HFF-Myc (cell line): ENCODE data around the gene LHX3.

Experiments
- DNase-seq: peaks from one replicate; pipeline ENCODE4 v3.0.0-alpha.2; 2011; ENCODE audit warnings: low read depth; ENCODE audit errors: extremely low read depth
- H3K4me3 ChIP-seq: replicated peaks from 2 replicates; pipeline ENCODE4 v1.5.1; 2011; ENCODE audit warnings: low read depth, mild to moderate bottlenecking, control low read depth, low read length
- TF ChIP-seq, protein P1 (sequence below): IDR thresholded peaks from 2 replicates; pipeline ENCODE4 v1.5.1; 2012; ENCODE audit warnings: mild to moderate bottlenecking, low read depth, low read length, control low read depth; ENCODE audit errors: missing control alignments

Gene LHX3

DNA sequence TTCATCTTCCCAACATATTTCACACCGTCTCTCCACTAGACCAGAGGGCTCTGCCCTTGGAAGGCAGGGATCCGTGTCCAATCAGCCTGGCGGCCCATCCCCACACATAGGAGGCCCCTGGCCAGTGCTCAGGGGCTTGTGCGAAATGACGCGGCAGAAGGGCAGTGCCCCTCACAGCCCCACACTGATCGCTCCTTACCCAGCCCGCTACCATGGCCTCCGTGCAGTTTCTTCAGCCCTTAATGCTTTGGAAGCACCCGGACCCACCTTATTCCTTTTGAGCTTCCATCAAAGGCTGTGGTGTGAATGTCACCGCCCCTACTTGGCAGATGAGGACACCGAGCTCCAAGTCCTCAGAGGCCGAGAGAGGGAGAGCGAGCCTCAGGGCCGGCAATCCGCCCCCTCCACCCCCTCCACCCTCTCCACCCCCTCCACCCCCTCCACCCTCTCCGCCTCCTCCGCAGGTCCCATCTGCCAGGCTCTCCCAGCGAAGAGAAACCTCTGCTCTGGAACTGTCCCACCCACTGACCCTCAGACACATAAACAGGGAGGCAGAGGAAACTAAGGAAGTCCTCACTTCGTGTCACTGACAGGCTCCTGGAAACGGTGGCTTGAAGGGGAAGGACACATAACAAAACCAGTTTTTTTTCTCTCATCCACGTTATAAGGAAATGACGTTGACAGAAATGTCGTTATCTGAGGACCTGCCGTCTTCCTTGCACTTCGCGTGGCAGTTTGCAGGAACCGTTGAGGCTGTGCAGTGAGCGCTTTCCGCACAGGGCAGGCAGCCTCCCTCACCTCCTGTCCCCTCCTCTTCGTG, 26.8 kb upstream of the LHX3 start:
- H3K4me3 ChIP-seq, result no peak overlapping the region
- TF ChIP-seq, protein P1, sequence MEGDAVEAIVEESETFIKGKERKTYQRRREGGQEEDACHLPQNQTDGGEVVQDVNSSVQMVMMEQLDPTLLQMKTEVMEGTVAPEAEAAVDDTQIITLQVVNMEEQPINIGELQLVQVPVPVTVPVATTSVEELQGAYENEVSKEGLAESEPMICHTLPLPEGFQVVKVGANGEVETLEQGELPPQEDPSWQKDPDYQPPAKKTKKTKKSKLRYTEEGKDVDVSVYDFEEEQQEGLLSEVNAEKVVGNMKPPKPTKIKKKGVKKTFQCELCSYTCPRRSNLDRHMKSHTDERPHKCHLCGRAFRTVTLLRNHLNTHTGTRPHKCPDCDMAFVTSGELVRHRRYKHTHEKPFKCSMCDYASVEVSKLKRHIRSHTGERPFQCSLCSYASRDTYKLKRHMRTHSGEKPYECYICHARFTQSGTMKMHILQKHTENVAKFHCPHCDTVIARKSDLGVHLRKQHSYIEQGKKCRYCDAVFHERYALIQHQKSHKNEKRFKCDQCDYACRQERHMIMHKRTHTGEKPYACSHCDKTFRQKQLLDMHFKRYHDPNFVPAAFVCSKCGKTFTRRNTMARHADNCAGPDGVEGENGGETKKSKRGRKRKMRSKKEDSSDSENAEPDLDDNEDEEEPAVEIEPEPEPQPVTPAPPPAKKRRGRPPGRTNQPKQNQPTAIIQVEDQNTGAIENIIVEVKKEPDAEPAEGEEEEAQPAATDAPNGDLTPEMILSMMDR, result no peak
- no peak for DNase-seq

DNA sequence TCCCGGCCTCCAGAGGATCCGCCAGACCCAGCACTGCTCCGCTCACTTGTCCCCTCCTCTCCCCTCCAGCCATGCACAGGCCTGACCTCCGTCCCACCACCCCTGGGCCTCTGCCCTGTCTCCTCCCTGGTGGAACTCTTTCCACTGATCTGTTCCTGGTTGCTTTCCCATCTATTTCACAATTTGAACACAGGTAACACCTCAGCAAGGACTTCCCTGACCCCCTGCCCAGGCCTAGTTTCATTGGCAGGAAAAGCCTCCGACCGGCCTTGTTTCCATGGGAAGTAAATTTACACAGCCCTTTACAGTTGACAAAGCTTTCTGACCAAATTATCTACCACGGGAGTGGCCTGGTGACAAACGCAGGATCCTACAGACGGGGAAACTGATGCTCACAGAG, 25.8 kb upstream of the LHX3 start:
- no peak for DNase-seq
- TF ChIP-seq, protein P1, result no peak
- H3K4me3 ChIP-seq, result no peak overlapping the region

DNA sequence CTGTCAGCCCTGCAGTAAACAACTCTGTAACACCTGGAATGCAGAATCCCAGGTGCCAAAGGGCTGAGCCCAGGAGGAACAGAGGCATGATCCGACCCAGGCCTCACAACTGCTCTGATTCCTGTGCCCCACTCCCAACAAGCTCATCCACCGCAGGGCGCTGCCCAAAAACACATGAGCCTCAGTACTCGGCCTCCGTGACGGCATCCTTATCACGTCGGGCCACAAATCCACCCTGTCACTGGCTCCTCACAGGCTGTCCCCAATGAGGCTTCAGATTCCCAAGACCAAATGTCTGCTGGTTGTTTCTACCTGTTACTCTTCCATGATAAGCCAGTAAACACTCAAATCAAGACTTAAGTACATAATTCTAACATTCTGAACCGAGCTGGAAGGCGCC, 25.4 kb upstream of the LHX3 start:
- TF ChIP-seq, protein P1, result no peak
- no peak for DNase-seq
- no peak overlapping the region for H3K4me3 ChIP-seq

- TF ChIP-seq, protein P1, result no peak
- DNase-seq, result no peak
- H3K4me3 ChIP-seq, result no peak overlapping the region
Observed at GRCh38 chr9:136229096-136230065, 24.5 kb upstream of the LHX3 start.

GRCh38 chr9:136228107-136228875, 23.4 kb upstream of the LHX3 start:
- TF ChIP-seq, protein P1, result no peak
- DNase-seq, result no peak
- H3K4me3 ChIP-seq, result no peak overlapping the region

DNA sequence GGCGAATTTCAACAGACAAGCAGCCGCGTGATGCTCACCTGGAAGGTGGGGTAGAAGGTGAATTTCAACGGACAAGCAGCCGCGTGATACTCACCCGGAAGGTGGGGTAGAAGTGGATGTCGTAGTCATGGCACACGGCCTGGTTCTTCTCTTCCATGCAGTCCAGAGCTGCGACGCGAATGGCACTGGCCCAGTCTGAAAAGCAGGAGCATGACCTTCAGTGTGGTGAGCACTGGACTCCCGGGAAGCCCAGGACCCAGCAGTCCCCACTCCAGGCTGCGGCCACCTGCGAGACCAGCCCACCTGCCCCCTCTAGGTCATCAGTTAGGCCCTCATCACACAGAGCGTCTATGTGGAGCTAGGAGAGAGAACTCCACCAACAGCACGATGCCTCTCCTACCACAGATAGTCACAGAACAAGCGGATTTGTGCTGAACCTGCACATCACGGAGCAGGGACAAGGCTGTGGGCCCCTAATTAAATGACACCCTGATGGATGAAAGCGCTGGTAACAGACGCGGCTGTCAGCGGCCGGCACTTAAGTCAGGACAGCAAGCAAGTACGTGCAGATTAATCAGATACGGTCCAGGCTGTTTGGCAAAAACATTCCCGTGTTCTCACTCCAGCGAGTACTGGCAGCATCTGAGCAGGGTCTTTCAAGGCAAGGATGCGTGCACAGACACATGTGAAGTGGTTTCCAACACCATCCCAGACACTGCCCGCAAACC, 21.9 kb upstream of the LHX3 start:
- no peak overlapping the region for H3K4me3 ChIP-seq
- DNase-seq, result no peak
- TF ChIP-seq, protein P1, result no peak
